Astrocyte of the spinal cord (primary cell): ENCODE data around the gene DCTN5.

Source experiments
- DNase-seq: peaks from one replicate; pipeline ENCODE4 v3.0.0; 2011; ENCODE audit warnings: low read depth, low spot score
- H3K4me3 ChIP-seq: 2 replicates; pipeline ENCODE4 v1.5.1; 2011; ENCODE audit warnings: low read depth, mild to moderate bottlenecking, low read length, moderate library complexity
- in situ Hi-C: cut with HindIII; loops from 2 replicates; pipeline ENCODE4 v1.10.0; 2017; ENCODE audit warnings: low sequenced_read_pairs
- TF ChIP-seq, protein P1 (sequence below): IDR thresholded peaks from 2 replicates; pipeline ENCODE4 v1.5.1; 2012; ENCODE audit warnings: low read depth, mild to moderate bottlenecking, low read length, inconsistent platforms

The DCTN5 gene

DNA sequence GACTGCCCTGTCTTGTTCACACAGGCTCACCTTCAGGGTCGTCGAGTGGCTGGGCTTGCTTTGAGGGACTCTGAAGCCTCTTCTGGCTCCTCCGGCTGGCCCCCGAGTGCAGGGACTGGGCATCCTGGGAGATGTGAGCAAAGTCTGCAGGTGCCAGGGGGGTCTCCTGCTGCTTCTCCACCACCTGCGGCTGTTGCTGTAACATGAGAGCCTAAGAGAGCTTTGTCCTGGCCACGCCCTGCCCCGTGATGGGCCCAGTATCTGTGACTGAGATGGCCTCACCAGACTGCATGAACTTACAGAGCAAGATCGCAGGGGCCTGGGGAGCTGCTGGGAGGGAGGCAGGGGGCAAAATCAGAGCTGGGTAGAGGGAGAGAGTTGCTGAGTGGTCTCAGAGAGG, 59.2 kb downstream of the DCTN5 start:
- H3K4me3 ChIP-seq: no peak overlapping the region
- in situ Hi-C loops: no loop called here
- no peak for DNase-seq
- TF ChIP-seq, protein P1, sequence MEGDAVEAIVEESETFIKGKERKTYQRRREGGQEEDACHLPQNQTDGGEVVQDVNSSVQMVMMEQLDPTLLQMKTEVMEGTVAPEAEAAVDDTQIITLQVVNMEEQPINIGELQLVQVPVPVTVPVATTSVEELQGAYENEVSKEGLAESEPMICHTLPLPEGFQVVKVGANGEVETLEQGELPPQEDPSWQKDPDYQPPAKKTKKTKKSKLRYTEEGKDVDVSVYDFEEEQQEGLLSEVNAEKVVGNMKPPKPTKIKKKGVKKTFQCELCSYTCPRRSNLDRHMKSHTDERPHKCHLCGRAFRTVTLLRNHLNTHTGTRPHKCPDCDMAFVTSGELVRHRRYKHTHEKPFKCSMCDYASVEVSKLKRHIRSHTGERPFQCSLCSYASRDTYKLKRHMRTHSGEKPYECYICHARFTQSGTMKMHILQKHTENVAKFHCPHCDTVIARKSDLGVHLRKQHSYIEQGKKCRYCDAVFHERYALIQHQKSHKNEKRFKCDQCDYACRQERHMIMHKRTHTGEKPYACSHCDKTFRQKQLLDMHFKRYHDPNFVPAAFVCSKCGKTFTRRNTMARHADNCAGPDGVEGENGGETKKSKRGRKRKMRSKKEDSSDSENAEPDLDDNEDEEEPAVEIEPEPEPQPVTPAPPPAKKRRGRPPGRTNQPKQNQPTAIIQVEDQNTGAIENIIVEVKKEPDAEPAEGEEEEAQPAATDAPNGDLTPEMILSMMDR: no peak

DNA sequence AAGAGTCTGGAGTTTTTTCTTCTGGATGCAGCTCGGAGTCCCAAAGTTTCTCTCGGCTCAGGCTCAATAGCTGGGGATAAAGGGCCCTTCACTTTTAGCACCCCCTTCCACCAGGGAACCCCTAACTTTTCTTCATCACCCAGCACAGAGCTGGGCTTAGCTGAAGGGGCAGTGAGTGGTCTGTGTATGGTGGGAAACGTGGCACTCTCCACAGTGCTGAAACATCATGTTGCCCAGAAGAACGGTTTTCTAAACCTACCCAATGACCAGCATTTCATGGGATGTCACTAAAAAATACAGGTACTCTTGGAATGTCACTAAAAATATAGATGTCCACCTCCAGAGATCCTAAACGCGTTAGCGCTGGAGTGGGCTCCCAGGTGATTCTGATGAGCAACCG, 59.8 kb downstream of the DCTN5 start:
- H3K4me3 ChIP-seq: no peak overlapping the region
- in situ Hi-C loops: no loop called here
- TF ChIP-seq, protein P1: no peak
- no peak for DNase-seq

DNA sequence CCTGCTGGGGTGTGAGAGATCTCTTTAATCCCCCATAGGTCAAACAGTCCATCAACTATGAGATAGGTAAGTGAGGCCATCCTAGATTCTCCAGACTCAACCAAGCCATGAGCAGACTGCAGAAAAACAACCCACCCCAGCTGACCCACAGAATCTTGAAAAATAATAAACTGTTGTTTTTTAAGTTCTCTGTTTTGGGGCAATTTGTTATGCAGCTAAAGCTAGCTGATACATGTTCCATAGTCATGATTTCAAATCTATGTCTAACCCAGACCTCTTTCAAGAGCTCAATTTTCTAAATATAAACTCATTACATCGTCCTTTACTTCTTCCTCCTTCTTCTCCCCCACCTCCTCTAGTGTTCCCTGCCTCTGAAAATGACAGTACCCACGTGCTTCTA, 61.7 kb downstream of the DCTN5 start:
- no peak for DNase-seq
- H3K4me3 ChIP-seq: no peak overlapping the region
- in situ Hi-C loops: no loop called here
- TF ChIP-seq, protein P1: no peak

DNA sequence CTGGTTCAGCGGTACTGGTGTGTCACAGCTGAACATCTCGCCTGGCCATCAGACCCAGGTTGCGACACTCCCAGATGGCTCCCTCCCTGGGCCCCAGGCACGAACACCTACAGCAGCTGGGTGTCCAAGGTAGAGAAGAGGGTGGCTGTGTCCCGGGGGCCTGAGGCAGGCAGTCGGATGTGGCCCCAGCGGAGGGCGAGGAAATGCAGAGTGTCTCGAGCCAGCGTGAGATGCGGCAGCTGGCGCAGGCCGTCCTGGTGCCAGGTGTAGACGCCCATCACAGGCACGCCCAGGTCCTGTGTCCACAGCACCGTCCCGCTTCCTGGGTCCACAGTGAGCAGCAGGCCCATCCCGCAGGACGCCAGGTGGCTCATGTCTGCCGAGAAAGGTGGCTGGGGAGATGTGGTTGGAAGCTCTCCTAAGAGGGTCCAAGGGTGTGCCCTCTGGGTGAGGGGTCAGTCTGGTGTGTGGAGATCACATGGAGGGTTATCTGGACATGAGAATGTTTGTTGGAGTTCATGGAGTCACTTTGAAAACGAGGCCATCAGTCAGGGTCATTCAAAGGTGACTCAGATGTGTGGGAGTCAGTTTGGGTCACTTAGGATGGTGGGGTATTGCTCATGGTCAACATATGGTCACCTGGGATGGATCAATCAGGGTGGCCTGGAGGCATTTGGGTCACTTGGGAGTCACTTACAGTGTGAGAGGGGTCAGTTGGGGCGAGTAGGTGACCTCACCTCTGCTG, 63.7 kb downstream of the DCTN5 start:
- no peak overlapping the region for H3K4me3 ChIP-seq
- DNase-seq: no peak
- in situ Hi-C loops: no loop called here
- TF ChIP-seq, protein P1: no peak

DNA sequence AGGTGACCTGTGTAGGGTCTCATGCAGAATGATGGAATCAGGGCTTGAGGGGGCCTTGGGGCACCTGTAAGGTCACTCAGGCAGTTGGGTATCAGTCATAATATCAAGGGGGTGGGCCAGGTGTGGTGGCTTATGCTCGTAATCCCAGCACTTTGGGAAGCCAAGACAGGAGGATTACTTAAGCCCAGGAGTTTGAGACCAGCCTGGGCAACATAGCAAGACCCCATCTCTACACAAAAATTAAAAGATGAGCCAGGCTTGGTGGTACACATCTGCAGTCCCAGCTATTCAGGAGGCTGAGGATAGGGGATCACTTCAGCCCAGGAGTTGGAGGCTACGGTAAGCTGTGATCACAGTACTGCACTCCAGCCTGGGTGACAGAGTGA, 64.2 kb downstream of the DCTN5 start:
- no peak for DNase-seq
- in situ Hi-C loops: no loop called here
- TF ChIP-seq, protein P1: no peak
- H3K4me3 ChIP-seq: no peak overlapping the region

DNA sequence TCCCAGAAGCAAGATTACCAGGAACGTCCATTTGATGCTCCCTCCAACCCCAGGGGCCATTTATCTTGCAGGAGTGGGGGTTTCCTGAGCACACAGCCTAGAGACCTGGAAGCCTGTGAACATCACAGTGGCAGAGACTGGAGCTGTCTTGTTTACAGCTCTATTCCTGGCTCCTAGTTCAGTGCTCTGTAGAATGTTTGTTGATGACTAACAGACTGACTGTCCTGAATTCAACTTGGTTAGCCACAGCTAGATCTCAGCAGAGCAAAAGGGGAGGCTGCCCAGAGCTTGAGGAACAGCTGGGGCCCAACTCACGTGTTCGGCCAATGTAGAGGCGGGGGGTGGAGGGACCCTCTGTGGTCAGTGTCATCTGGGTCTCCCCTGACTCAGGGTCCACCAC, 65.2 kb downstream of the DCTN5 start:
- in situ Hi-C loops: no loop called here
- DNase-seq: no peak
- no peak overlapping the region for H3K4me3 ChIP-seq
- TF ChIP-seq, protein P1: no peak
